OCI-LY3 (cell line): ENCODE results near the gene DNM3.

Source experiments
- H2AFZ ChIP-seq: fragments of 200-600, 300-600 bp; shearing (Covaris generic); 2 replicates; pipeline ENCODE4 v1.6.0; 2014; ENCODE audit warnings: antibody characterized with exemption, low read depth, low read length
- H3K27ac ChIP-seq: fragments of 200-600, 300-600 bp; sonication (generic); 2 replicates; pipeline ENCODE4 v1.5.1; 2014; ENCODE audit warnings: mild to moderate bottlenecking, low read length, moderate library complexity, mixed read lengths
- H3K27me3 ChIP-seq: fragments of 200-600, 300-600 bp; sonication (generic); 2 replicates; pipeline ENCODE4 v1.6.1; 2014; ENCODE audit warnings: low read depth, low read length, mixed read lengths
- H3K36me3 ChIP-seq: fragments of 200-600, 300-600 bp; sonication (generic); replicated peaks from 2 replicates; pipeline ENCODE3; 2014; ENCODE audit warnings: low read depth, low read length, mixed read lengths
- H3K4me1 ChIP-seq: fragments of 300-600, 200-600 bp; sonication (generic); 2 replicates; pipeline ENCODE4 v1.6.1; 2014; ENCODE audit warnings: low read length, mixed read lengths
- H3K4me2 ChIP-seq: fragments of 200-600, 300-600 bp; sonication (generic); 2 replicates; pipeline ENCODE4 v1.6.1; 2014; ENCODE audit warnings: low read length, mixed read lengths
- H3K4me3 ChIP-seq: fragments of 300-600, 200-600 bp; sonication (generic); 2 replicates; pipeline ENCODE4 v1.5.1; 2014; ENCODE audit warnings: antibody characterized with exemption, mild to moderate bottlenecking, low read length, moderate library complexity
- H3K79me2 ChIP-seq: fragments of 300-600, 200-600 bp; shearing (Covaris generic); 2 replicates; pipeline ENCODE4 v1.6.1; 2014; ENCODE audit warnings: mild to moderate bottlenecking, low read length, mixed read lengths
- H3K9ac ChIP-seq: fragments of 300-600, 200-600 bp; shearing (Covaris generic); 2 replicates; pipeline ENCODE4 v1.6.0; 2014; ENCODE audit warnings: mild to moderate bottlenecking, low read length, moderate library complexity
- H3K9me3 ChIP-seq: fragments of 200-600, 300-600 bp; shearing (Covaris generic); 2 replicates; pipeline ENCODE4 v1.6.1; 2014; ENCODE audit warnings: low read length, mixed read lengths; ENCODE audit not compliant: insufficient read depth
- H4K20me1 ChIP-seq: fragments of 200-600, 300-600 bp; sonication (generic); 2 replicates; pipeline ENCODE4 v1.6.1; 2016; ENCODE audit warnings: low read length, mixed read lengths; ENCODE audit not compliant: insufficient read depth
- EZH2phosphoT487 ChIP-seq: fragments of 200-600 bp; shearing (Covaris generic); IDR thresholded peaks from 2 replicates; pipeline ENCODE4 v1.6.1; 2018; ENCODE audit warnings: antibody characterized with exemption, mixed run types, low read depth
- TF ChIP-seq, protein P1 (sequence below): fragments of 200-600, 300-600 bp; sonication (generic); IDR thresholded peaks from 2 replicates; pipeline ENCODE4 v1.5.1; 2014; ENCODE audit warnings: antibody characterized with exemption, low read length, low read depth

The DNM3 gene

DNA sequence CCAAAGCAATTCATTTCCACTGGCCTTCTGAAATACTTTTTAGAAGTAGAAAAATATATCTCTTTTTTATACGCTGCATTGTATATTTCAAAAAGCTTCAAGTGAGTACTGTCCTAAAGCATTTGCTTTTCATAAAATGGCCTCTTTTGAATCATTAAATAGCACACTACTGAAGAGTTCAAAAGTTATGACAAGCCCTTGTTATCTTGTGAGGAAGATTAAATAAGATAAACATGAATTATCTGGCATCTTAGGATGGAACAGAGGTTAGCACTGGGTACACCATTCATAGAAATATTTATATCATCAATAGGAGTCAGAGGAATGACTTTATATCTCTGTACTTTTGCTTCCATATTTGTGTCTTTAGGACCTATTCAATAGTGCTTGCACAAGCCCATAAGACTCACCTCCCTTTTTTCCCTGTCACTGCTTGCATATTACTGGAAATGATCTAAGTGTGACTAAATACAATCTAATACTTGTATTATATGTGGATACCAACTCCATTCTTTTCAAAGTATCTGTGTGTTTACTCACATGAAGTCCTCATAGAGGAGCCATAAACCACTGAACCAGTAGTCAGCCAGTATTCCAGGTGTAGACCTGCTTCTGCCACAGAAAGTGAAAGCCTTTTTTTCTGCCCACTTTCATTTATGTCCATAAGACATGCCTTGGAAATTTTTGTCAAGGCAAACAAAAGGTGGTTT lies 305.0 kb downstream of the DNM3 start:
- H2AFZ ChIP-seq, result no peak overlapping the region
- H3K36me3 ChIP-seq, result no peaks in the 10 kb centered on the region
- no peaks in the 10 kb centered on the region for H3K79me2 ChIP-seq
- H3K4me2 ChIP-seq, result no peak overlapping the region
- H4K20me1 ChIP-seq, result no peaks in the 10 kb centered on the region
- H3K27me3 ChIP-seq, result no peaks in the 10 kb centered on the region
- no peak overlapping the region for H3K9ac ChIP-seq
- no peak overlapping the region for H3K4me3 ChIP-seq
- no peaks in the 10 kb centered on the region for H3K9me3 ChIP-seq
- H3K4me1 ChIP-seq, result no peaks in the 10 kb centered on the region
- no peak for TF ChIP-seq EZH2phosphoT487
- TF ChIP-seq, protein P1, sequence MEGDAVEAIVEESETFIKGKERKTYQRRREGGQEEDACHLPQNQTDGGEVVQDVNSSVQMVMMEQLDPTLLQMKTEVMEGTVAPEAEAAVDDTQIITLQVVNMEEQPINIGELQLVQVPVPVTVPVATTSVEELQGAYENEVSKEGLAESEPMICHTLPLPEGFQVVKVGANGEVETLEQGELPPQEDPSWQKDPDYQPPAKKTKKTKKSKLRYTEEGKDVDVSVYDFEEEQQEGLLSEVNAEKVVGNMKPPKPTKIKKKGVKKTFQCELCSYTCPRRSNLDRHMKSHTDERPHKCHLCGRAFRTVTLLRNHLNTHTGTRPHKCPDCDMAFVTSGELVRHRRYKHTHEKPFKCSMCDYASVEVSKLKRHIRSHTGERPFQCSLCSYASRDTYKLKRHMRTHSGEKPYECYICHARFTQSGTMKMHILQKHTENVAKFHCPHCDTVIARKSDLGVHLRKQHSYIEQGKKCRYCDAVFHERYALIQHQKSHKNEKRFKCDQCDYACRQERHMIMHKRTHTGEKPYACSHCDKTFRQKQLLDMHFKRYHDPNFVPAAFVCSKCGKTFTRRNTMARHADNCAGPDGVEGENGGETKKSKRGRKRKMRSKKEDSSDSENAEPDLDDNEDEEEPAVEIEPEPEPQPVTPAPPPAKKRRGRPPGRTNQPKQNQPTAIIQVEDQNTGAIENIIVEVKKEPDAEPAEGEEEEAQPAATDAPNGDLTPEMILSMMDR, result no peak
- H3K27ac ChIP-seq, result no peak overlapping the region

DNA sequence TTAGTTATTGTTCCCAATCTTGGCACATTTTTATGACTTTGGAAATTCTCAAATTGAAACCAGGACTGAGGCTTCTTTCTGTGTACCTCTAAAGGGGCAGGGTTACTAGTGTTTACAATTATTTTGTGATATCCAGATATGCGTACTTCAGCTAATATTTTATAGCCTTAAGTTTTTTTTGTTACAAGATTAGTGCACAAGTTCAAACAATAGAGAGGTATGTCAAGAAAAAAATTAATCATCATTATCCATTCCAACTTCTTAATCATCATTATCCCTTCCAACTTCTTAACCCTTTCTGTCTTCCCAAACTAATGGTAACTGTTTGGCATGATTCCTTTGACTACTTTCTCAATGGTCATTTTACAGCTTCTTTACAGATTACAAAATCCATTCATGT lies 306.2 kb downstream of the DNM3 start:
- no peak overlapping the region for H3K4me2 ChIP-seq
- no peaks in the 10 kb centered on the region for H3K27me3 ChIP-seq
- H3K36me3 ChIP-seq, result no peaks in the 10 kb centered on the region
- H3K27ac ChIP-seq, result no peak overlapping the region
- no peaks in the 10 kb centered on the region for H3K9me3 ChIP-seq
- H3K4me3 ChIP-seq, result no peak overlapping the region
- no peaks in the 10 kb centered on the region for H3K79me2 ChIP-seq
- no peak overlapping the region for H3K9ac ChIP-seq
- H2AFZ ChIP-seq, result no peak overlapping the region
- TF ChIP-seq, protein P1, result no peak
- no peak for TF ChIP-seq EZH2phosphoT487
- no peaks in the 10 kb centered on the region for H4K20me1 ChIP-seq
- no peaks in the 10 kb centered on the region for H3K4me1 ChIP-seq

DNA sequence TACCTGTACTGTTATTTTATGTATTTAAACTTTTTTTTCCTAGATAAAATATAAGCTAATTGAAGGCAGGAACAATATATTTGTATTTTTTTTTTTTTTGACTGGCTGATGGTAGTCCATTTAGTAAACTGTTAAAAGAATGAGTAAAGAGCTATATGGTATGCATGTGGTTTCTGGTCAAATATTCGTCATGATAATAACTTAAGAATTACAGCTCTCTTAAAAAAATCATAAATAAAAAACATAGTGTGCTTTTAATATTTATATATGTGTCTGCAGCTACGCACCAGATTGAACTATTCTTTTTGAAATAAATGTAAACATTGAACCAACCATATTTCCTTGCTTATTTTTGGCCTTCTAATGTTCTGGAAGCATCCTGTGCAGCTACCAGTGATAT lies 306.9 kb downstream of the DNM3 start:
- no peaks in the 10 kb centered on the region for H3K4me1 ChIP-seq
- H3K27me3 ChIP-seq, result no peaks in the 10 kb centered on the region
- TF ChIP-seq, protein P1, result no peak
- TF ChIP-seq EZH2phosphoT487, result no peak
- H3K79me2 ChIP-seq, result no peaks in the 10 kb centered on the region
- no peak overlapping the region for H3K9ac ChIP-seq
- no peaks in the 10 kb centered on the region for H3K9me3 ChIP-seq
- H3K4me2 ChIP-seq, result no peak overlapping the region
- H4K20me1 ChIP-seq, result no peaks in the 10 kb centered on the region
- no peak overlapping the region for H3K27ac ChIP-seq
- no peak overlapping the region for H2AFZ ChIP-seq
- no peak overlapping the region for H3K4me3 ChIP-seq
- H3K36me3 ChIP-seq, result no peaks in the 10 kb centered on the region

DNA sequence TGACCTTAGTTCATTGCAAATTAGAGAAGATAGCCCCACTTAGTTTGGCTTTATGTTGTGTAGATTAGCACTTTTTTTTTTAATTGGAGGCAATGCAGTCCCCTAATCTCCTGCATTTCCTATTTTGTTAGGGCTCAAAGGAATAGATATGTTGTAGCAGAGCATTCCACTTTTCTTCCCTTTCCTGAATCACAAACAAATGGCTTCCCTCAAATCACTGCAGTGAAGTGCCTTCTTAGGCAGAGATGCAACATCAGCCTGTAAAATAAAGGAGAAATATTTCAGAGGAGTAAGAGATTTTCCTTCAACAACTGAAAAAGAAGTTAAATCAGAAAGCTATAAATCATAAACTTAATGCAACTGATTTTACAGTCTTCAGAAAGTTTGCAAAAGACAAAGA lies 307.4 kb downstream of the DNM3 start:
- Histone ChIP-seq H3K4me3 (no peak overlapping the region), H3K9me3 (0 out of 2 replicates have a peak, but pooled peaks cover 1% of the 10 kb centered on the region), H3K4me2 (no peak overlapping the region), H3K79me2 (no peaks in the 10 kb centered on the region), H4K20me1 (no peaks in the 10 kb centered on the region), H3K36me3 (peaks cover under 1% of the 10 kb centered on the region), H2AFZ (no peak overlapping the region), H3K27ac (no peak overlapping the region), H3K4me1 (no peaks in the 10 kb centered on the region), H3K27me3 (no peaks in the 10 kb centered on the region), H3K9ac (no peak overlapping the region)
- TF ChIP-seq EZH2phosphoT487, result no peak
- TF ChIP-seq, protein P1, result no peak
